Adrenal gland (tissue), 5 donors: ENCODE measurements around the gene MMS22L.

Experiments
- POLR2A ChIP-seq, 2 donors: fragments of 450-650 bp; IDR thresholded peaks; one replicate each; pipeline ENCODE4 v1.6.1; 2017; ENCODE audit warnings: antibody characterized with exemption in 2 of 2, mild to moderate bottlenecking in 2 of 2, moderate library complexity in 1 of 2
- TF ChIP-seq, protein P1 (sequence below), 6 experiments: fragments of 450-650 bp in 4 of 6; fragments of 200-600 bp in 2 of 6; sonication (generic) in 1 of 6; IDR thresholded peaks; 1 replicate in 5 of 6; 2 replicates in 1 of 6; pipeline versions ENCODE4 v1.5.1 to v1.8.0; 2016 to 2021; ENCODE audit warnings: antibody characterized with exemption in 6 of 6, mild to moderate bottlenecking in 2 of 6, moderate library complexity in 1 of 6
- donor health status: DM: no; HTN: no; CAD: no.

GRCh38 chr6:97133067-97133466, 149.9 kb downstream of the MMS22L start:
- TF ChIP-seq, protein P1, sequence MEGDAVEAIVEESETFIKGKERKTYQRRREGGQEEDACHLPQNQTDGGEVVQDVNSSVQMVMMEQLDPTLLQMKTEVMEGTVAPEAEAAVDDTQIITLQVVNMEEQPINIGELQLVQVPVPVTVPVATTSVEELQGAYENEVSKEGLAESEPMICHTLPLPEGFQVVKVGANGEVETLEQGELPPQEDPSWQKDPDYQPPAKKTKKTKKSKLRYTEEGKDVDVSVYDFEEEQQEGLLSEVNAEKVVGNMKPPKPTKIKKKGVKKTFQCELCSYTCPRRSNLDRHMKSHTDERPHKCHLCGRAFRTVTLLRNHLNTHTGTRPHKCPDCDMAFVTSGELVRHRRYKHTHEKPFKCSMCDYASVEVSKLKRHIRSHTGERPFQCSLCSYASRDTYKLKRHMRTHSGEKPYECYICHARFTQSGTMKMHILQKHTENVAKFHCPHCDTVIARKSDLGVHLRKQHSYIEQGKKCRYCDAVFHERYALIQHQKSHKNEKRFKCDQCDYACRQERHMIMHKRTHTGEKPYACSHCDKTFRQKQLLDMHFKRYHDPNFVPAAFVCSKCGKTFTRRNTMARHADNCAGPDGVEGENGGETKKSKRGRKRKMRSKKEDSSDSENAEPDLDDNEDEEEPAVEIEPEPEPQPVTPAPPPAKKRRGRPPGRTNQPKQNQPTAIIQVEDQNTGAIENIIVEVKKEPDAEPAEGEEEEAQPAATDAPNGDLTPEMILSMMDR (IDR thresholded peaks at IDR 0.05): no peak
- TF ChIP-seq POLR2A (IDR thresholded peaks at IDR 0.05): no peak
